HG03095 (cell line): ENCODE data around the gene RPN1.
"Not testable (repeated sequence)": the region's sequence is repeated elsewhere in the genome, so short reads cannot be mapped to it uniquely, and the experiment has no call there.

ENCODE experiments used
- ATAC-seq: cut with Tn5 transposase; IDR thresholded peaks from one replicate; pipeline ENCODE4 v1.9.1; 2021; ENCODE audit warnings: moderate library complexity; ENCODE audit not compliant: unreplicated experiment

The RPN1 gene

GRCh38 chr3:128653383-128653992 is 2.9 kb upstream of the RPN1 start:
- ATAC-seq: not testable (repeated sequence)

GRCh38 chr3:128648940-128649663 is 1.5 kb downstream of the RPN1 start:
- no peak for ATAC-seq

- ATAC-seq: no peak
Measured at GRCh38 chr3:128648402-128648801, 2.2 kb downstream of the RPN1 start.

- ATAC-seq: no peak
Measured at GRCh38 chr3:128647307-128647706, 3.3 kb downstream of the RPN1 start.

GRCh38 chr3:128634075-128634611 is 16.5 kb downstream of the RPN1 start:
- ATAC-seq: no peak

GRCh38 chr3:128632301-128632700 is 18.3 kb downstream of the RPN1 start:
- ATAC-seq: no peak

GRCh38 chr3:128629936-128630335 is 20.7 kb downstream of the RPN1 start:
- ATAC-seq: no peak

- no peak for ATAC-seq
Measured at GRCh38 chr3:128625409-128625945, 25.1 kb downstream of the RPN1 start.

- ATAC-seq: no peak
Measured at GRCh38 chr3:128624526-128625138, 26.0 kb downstream of the RPN1 start.

- no peak for ATAC-seq
Measured at GRCh38 chr3:128623762-128624176, 26.8 kb downstream of the RPN1 start.

- ATAC-seq: no peak
Measured at GRCh38 chr3:128621931-128622330, 28.7 kb downstream of the RPN1 start.

GRCh38 chr3:128621234-128621633 is 29.4 kb downstream of the RPN1 start:
- no peak for ATAC-seq

GRCh38 chr3:128620268-128620691 is 30.3 kb downstream of the RPN1 start:
- ATAC-seq: no peak

GRCh38 chr3:128619146-128619890 is 31.3 kb downstream of the RPN1 start:
- ATAC-seq: no peak

GRCh38 chr3:128618398-128618726 is 32.3 kb downstream of the RPN1 start:
- ATAC-seq: no peak

GRCh38 chr3:128617557-128618397 is 32.8 kb downstream of the RPN1 start:
- ATAC-seq: peak; percentile 77

- no peak for ATAC-seq
Measured at GRCh38 chr3:128617270-128617556, 33.4 kb downstream of the RPN1 start.

- no peak for ATAC-seq
Measured at GRCh38 chr3:128616516-128617269, 33.9 kb downstream of the RPN1 start.

GRCh38 chr3:128614076-128614475 is 36.5 kb downstream of the RPN1 start:
- ATAC-seq: no peak
